GM20431 (cell line): Measurements from ENCODE around the gene R3HDM2.
"Not testable (repeated sequence)": the region's sequence is repeated elsewhere in the genome, so short reads cannot be mapped to it uniquely, and the experiment has no call there.

Experiments
- in situ Hi-C: fragments of 300-500 bp; cut with MseI, MboI; formaldehyde crosslinking; loops from one replicate; pipeline ENCODE4 v1.15.0; 2020; ENCODE audit warnings: low sequenced_read_pairs; ENCODE audit not compliant: unreplicated experiment

Gene R3HDM2

DNA sequence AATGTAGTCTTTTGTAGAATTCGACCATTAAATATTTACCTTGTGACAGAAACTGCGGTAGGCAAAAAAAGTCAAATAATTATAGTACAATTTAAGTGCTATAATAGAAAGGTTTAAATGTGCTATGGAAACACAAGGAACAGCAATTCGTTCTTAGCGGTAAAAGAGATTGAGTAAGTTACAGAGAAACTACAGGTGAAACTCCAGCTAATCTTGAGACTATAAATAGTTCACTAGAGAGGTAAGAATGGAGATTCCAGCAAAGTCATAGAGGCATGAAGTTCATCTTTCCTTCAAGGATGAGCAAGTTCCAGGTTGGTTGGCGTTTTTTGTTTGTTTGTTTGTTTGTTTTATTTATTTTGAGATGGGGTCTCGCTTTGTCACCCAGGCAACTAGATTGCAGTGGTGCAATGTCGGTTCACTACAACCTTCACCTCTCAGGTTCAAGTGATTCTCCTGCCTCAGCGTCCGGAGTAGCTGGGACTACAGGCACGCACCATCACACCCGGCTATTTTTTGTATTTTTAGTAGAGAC, 878 bp upstream of the R3HDM2 start:
- in situ Hi-C loops: no loop called here

DNA sequence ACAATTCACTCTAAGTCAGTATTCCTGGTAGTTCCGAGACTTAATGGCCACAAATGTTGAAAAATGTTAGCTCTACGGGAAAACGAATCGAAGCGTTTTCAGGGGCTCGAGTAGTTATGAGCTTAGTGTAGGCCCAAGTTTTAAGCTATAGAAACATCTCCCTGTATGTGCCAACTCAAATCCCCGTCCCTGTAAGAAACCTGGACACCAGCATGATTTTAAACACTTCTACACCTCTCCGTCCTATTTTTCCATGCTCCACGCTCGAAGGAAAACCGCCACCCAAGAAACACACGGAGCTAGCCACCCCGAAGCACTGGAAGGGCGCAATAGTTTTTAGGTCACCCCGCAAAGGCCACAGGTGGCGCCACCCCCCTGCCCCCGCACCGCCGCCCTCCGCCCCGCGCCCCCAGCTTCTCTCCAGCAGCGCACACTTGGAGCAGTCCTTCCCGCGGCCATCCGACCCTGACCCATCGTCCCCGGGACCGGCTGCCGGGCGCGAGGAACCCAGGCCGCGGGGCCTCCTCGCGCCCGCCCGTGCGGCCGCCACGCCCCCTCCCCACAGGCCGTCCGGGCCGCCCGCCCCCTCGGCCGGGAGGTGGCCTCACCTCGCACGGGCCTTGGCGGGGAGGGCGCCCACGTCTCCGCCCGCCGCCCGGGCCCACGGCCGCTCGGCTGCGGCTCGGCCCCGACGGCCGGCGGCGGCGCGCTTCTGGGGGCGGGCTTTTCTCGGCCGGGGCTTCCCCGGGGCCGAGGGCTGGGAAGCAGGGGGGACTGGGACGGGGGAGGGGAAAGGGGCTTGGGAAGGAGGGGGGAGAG, 522 bp downstream of the R3HDM2 start:
- in situ Hi-C loops: no loop called here

DNA sequence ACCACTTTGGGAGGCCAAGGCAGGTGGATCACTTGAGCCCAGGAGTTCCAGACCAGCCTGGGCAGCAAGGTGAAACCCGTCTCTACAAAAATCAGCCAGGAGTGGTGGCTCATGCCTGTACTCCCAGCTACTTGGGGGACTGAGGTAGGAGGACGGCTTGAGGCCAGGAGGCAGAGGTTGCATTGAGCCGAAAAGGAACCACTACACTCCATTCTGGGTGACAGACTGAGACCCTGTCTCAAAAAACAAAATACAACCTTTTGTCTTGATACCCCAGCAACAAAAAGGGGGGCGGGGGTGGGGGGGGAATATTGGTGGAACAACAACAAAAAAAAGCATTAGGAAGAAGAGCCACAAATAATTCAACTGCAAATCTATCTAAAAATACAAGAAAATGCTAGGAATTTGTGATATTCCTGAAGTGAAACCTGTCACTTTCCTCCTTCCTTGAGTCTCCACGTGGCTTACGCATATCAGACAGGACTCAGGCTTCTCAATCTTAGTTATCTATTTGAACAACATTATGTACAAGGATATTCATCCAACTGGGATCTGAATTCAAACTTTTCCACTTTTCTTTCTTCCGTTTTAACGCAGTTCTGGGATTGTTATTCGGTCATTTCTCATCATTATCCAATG, 1.3 kb downstream of the R3HDM2 start:
- in situ Hi-C loops: no loop called here

DNA sequence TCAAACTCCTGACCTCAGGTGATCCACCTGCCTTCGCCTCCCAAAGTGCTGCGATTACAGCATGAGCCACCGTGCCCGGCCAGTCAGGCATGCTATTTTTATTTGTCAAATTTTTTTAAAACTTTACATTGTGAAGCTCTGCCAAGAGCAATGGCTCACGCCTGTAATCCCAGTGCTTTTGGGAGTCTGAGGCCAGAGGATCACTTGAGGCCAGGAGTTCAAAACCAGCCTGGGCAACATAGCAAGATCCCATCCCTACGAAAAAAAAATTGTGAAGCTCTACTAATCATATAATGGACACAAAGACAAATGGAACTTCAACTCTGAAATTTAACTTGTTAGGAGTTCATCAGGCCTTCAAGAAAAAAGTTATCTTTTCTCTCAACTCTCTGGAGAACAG, 1.9 kb downstream of the R3HDM2 start:
- in situ Hi-C loops: no loop called here

DNA sequence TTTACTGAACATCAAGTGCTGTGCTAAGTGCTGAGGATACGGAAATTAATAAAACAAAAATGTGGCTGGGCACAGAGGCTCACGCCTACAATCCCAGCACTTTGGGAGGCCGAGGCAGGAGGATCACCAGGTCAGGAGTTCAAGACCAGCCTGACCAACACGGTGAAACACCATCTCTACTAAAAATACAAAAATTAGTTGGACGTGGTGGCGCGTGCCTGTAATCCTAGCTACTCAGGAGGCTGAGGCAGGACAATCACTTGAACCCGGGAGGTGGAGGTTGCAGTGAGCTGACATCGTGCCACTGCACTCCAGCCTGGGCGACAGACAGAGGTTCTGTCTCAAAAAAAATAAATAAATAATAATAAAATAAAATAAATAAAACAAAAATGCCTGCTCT, 3.9 kb downstream of the R3HDM2 start:
- in situ Hi-C loops: not testable (repeated sequence)

DNA sequence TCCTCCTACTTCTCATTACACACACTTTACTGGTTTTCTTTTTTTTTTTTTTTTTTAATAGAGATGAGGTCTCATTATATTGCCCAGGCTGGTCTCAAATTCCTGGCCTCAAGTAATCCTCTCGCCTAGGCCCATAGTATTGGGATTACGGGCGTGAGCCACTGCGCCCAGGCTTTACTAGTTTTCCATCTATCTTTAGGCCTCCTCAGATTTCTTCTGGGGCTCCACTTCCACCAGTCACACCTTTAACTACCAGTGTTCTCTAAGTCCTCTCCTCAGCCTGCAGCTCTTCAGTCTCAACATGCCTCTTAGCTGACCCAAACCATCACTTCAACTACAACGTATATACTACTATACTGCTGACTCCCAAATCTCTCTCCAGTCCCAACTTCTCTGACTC, 10.4 kb downstream of the R3HDM2 start:
- in situ Hi-C loops: no loop called here

DNA sequence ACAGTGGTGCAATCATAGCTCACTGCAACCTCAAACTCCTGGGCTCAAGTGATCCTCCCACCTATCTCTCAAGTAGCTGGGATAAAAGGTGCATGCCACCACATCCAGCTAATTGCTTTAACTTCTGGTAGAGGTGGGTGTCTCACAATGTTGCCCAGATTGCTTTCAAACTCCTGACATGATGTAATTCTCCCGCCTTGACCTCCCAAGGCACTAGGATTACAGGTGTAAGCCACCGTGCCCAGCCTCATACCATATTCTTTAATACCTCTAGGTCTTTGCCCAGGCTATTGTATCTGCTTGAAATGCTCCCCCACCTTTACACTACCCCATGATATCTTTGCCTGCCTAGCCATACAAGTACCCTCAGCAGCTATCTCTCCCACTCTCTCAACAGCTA, 11.3 kb downstream of the R3HDM2 start:
- in situ Hi-C loops: no loop called here

DNA sequence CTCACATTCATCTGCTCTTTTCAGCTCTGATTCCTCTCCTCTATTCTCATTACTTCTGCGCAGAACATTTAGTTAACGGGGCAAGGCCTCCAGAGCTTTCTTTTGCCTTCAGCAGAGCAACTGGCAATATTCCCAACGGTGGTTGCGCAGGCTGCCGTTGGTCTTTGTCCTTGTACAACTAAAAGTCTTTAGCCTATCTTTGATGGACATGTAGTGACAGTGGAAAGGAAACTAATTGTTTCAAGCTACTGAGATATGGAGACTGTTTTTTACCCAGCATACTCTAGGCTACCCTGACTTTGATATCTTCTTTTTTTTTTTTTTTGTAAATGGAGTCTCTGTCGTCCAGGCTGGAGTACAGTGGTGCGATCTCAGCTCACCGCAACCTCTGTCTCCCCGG, 12.6 kb downstream of the R3HDM2 start:
- in situ Hi-C loops: no loop called here

DNA sequence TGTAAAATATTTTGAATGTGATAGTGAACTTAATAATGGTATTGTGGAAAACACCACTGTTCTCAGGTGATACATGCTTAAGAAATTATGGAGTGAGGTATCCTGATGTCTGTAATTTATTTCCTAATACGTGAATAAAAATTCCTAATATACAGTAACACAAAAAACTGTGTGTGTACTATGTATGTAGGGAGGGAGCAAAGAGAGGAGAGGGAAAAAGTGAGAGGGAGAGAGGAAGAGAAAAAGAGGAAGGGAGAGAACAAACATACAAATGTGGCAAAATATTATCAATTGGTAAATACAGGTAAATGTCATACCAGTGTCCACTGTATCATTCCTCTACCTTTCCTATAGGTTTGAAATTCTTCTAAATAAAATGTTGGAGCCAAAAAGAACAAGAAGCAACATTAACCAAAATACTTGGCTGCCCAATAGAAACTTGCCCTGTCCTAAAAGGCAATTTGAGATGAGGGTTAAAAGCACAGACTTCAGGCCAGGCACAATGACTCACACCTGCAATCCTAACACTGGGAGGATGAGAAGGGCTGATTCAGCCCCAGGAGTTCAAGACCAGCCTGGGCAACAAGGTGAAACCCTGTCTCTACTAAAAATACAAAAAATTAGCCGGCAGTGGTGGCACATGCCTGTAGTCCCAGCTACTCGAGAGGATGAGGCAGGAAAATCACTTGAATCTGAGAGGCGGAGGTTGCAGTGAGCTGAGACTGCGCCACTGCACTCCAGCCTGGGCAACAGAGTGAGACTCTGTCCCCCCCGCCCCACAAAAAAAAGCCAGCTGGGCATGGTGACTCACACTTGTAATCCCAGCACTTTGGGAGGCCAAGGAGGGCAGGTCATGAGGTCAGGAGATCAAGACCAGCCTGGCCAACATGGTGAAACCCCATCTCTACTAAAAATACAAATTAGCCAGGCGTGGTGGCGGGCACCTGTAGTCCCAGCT, 14.5 kb downstream of the R3HDM2 start:
- in situ Hi-C loops: no loop called here

DNA sequence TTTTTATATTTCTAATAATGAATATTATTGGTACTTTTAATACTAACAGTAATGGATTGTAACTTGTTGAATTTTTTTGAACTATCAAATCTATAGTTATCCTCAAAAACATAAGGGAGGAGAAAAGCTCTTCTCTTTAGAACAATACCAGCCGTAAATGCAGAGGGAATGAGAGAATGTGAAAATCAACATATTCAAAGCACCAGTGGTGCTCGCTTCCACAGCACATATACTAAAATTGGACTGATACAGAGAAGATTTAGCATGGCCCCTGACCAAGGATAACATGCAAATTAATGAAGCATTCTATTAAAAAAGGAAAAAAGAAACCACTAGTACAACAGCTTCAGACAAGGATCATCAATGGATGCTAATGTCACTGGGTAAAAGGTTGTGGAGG, 15.8 kb downstream of the R3HDM2 start:
- in situ Hi-C loops: no loop called here

DNA sequence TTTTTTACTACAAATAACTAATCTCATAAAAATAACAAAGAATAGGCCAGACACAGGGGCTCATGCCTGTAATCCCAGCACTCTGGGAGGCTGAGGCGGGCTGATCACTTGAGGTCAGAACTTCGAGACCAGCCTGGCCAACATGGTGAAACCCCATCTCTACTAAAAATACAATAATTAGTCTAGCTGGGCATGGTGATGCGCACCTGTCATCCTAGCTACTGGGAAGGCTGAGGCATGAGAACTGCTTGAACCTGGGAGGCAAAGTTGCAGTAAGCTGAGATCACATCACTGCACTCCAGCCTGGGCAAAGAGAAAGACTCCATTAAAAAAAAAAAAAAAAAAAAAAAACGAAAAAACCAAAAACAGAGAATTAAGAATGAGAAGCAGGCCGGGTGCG, 16.7 kb downstream of the R3HDM2 start:
- in situ Hi-C loops: not testable (repeated sequence)

DNA sequence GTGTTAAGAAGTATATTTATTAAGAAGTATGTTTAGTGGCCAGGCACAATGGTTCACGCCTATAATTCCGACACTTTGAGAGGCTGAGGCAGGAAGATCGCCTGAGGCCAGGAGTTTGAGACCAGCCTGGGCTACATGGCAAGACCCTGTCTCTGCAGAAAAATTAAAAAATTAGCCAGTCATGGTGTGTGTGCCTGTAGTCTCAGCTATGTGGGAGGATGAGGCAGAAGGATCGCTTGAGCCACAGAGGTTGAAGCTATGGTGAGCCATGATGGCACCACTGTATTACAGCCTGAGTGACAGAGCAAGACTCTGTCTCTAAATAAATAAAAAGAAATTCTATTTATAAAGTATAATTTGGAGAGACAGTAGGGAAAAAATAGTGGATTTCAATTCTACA, 20.3 kb downstream of the R3HDM2 start:
- in situ Hi-C loops: no loop called here

DNA sequence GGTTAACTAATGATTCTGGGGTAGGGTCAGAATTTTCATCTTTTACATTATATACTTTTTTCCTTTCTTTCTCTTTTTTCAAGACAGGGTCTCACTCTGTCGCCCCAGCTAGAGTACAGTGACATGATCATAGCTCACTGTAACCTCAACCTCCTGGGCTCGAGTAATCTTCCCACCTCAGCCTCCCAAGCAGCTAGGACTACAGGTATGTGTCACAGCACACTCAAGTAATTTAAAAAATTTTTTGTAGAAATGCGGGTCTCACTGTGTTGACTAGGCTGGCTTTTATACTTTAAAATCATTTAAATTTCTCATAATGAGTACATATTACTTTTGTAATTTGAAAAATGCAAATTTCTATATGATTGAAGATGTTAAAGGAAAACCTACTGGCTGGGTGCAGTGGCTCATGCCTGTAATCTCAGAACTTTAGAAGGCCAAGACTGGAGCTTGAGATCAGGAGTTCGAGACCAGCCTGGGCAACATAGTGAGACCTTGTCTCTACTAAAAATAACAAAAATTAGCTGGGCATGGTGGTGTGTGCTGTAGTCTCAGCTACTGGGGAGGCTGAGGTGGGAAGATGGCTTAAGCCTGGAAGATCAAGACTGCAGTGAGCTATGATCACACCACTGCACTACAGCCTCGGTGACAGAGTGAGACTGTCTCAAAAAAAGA, 25.7 kb downstream of the R3HDM2 start:
- in situ Hi-C loops: no loop called here

DNA sequence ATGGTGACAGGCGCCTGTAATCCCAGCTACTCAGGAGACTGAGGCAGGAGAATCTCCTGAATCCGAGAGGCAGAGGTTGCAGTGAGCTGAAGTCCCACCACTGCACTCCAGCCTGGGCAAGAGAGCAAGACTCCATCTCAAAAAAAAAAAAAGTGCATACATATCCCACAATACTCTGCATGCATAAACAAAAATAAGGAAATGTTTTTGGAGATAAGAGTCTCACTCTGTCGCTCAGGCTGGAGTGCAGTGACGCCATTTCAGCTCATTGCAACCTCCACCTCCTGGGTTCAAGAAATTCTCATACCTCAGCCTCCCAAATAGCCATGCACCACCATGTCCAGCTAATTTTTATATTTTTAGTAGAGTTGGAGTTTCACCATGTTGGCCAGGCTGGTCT, 28.7 kb downstream of the R3HDM2 start:
- in situ Hi-C loops: not testable (repeated sequence)

DNA sequence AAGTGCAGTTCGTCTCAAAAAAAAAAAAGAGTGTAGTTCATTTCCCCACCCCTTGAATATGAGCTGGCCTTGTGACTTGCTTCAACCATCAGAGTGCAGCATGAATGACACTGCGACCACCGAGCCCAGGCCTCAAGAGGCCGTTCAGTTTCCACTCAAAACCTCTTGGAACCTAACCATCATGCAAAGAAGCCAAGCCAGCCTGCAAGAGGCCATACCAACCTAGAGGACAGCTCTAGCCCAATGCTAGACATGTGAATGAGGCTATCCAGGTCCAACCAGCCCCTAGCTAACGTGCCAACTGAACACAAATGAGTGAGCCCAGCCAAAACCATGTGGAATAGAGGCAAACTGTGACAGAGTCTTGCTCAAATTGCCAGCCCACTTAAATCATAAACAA, 29.7 kb downstream of the R3HDM2 start:
- in situ Hi-C loops: no loop called here

DNA sequence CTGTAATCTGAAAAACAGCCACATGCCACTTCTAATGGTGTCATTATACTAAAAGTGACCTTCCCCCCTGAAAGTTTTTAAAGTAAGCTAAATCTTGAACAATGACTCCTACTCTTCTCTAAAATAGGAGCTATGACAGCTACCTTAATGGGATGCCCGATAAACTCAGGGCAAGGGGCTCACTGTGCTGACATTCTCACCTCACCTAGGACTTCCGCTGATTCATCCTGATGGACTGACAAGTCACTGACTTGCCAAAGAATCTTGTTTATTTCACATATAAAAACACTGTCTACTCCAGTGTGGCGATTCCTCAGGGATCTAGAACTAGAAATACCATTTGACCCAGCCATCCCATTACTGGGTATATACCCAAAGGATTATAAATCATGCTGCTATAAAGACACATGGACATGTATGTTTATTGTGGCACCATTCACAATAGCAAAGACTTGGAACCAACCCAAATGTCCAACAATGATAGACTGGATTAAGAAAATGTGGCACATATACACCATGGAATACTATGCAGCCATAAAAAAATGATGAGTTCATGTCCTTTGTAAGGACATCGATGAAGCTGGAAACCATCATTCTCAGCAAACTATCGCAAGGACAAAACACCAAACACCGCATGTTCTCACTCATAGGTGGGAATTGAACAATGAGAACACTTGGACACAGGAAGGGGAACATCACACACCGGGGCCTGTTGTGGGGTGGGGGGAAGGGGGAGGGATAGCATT, 31.0 kb downstream of the R3HDM2 start:
- in situ Hi-C loops: not testable (repeated sequence)

DNA sequence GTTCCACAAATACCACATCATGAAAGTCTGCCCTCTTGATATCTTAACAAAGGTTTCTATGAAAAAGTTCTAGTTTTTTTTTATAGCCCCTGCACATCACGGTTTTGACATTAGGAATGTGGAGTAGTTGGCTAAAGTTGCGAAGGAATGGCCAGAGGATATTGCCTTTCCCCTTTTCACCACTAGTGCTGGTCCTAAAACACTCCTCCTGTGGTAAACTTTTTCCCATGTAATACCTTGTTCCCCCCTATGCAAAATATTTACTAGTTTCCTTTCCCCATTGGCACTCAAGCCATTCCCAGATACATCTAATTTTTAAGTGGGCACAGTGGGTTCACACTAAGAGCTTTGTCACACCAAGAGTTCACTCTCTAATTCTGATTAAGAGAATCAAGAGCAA, 33.4 kb downstream of the R3HDM2 start:
- in situ Hi-C loops: no loop called here

DNA sequence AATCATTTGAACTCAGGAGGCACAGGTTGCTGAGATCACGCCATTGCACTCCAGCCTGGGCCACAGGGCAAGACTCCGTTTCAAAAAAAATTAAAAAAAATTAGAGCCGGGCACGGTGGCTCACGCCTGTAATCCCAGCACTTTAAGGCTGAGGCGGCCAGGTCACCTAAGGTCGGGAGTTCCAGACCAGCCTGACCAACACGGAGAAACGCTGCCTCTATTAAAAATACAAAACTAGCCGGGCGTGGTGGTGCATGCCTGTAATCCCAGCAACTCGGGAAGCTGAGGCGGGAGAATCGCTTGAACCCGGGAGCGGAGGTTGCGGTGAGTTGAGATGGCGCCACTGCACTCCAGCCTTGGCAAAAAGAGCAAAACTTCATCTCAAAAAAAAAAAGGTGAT, 35.7 kb downstream of the R3HDM2 start:
- in situ Hi-C loops: no loop called here

DNA sequence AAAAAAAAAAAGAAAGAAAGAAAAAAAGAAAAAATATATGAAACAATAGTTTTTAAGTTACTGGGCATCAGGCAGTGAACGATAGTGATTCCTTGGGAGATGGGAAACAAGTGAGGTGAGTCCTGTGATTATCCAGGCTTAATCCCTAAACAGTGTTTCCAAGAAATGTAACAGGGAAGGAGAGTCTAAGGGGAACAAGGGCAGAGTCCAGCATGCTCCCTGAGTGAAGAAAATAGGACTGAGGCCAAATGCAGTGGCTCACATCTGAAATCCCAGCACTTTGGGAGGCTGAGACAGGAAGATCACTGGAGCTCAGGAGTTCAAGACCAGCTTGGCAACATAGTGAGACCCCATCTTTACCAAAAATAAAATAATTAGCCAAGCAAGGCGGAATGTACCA, 40.7 kb downstream of the R3HDM2 start:
- in situ Hi-C loops: no loop called here
